ENCODE data around the gene SESTD1.
"Not testable (repeated sequence)": the region's sequence is repeated elsewhere in the genome, so short reads cannot be mapped to it uniquely, and the experiment has no call there.

Gene SESTD1

GRCh38 chr2:179097131-179097530 is 167.5 kb downstream of the SESTD1 start:
- no peak for DNase-seq

GRCh38 chr2:179096090-179096489 is 168.5 kb downstream of the SESTD1 start:
- DNase-seq: no peak

DNA sequence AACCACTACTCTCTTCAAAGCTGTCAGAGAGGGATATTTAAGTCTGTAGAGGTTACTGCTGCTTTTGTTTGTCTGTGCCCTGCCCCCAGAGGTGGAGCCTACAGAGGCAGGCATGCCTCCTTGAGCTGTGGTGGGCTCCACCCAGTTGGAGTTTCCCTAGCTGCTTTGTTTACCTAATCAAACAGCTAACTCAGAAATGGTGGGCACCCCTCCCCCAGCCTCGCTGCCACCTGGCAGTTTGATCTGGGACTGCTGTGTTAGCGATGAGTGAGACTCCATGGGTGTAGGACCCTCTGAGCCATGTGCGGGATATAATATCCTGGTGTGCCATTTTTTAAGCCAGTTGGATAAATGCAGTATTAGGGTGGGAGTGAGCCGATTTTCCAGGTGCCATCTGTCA is 171.7 kb downstream of the SESTD1 start:
- DNase-seq: not testable (repeated sequence)

- DNase-seq: no peak
These were observed 181.9 kb downstream of the SESTD1 start for GRCh38 chr2:179082697-179083096.

GRCh38 chr2:179081954-179082353 is 182.7 kb downstream of the SESTD1 start:
- DNase-seq: no peak

DNA sequence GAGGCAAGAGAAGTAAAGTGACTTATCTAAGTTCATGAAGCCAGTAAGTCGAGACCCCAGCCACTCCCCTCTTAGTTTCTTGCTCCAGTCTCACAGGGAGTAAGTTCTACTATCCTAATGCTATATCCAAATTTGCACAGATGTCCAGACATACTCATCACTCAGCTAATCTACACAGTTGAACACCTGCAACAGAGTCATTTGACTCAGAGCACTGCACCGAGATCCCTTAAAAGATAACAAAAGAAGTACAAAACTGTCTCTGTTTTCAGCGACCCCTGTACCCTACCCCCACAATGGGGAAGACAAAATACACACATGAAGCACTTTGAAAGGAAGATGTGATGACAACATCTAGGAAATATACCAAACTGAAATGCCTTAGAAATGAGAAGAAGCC is 192.1 kb downstream of the SESTD1 start:
- DNase-seq: no peak

- DNase-seq: no peak
These were observed 192.7 kb downstream of the SESTD1 start for GRCh38 chr2:179071810-179072355.

DNA sequence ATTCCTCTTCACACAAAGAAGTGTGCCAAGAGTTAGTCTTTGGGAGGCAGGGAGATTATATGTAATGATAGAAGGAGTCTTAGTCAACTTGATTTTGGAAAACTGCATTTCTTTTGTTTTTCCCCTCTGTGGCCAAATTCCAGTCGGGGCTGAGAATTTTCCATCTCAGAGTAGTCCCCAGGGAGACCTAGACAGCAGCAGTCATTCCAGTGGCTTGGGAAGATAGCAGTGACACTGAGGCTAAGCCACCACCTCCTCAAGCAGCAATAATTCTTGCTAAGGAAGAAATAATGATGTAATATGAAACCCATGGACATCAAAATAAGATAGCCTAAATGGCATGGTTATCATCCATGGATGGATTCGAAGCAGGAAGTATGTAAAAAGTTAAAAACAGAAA is 193.7 kb downstream of the SESTD1 start:
- DNase-seq: no peak

- DNase-seq: no peak
These were observed 194.9 kb downstream of the SESTD1 start for GRCh38 chr2:179069685-179070084.

GRCh38 chr2:179068991-179069643 is 195.5 kb downstream of the SESTD1 start:
- no peak for DNase-seq

DNA sequence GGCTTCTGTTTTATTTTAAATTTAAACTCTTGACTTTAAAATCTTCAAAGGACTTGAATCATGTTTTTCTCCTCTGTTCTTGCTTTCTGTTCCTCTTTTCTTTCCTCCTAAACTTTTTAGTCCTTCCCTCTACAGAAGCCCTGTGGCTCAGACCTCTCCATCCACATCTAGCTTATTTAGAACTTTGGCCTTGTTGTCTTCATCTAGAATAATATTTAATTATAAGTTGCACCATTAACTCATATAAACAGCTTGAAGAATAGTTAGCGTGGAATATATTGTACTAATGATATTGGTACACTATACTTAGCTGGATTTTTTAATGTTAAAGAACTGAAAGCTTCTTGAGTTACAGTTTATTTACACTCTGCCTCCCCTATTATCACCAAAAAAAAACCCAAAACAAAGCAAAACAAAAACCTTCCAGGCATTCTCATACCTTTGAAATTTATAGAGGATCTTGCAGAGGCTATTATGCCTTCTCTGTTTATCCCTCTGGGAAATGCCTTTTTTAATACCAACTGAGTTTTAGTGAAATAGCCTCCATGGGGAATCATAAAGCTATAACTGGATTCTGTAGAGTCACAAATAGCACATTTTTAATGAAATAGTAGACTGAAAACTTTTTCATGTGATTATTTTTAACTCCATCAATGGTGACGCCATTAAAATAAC is 205.5 kb downstream of the SESTD1 start:
- DNase-seq: no peak

- DNase-seq: no peak
These were observed 206.9 kb downstream of the SESTD1 start for GRCh38 chr2:179057737-179058136.

DNA sequence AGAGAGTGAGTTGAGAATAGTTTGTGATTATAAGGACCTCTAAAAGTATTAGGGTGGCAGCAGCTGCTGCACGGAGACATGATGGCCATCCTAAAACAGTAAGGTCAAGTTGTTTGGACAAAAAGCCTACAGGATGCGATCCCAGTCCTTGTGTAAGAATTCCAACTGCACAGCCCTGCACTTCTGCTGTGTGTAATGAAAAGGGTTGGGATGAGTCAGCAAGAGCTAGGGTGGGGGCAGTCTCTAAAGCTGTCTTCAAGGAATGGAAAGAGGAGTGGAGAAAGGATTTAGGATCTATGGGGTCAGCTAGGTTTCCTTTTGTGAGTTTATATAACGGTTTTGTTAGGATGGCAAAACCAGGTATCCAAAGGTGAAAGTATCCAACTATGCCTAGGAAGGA is 211.1 kb downstream of the SESTD1 start:
- DNase-seq: not testable (repeated sequence)
